Uterus (tissue), 2 donors: Measurements from ENCODE around the gene RGS9.

Experiments
- POLR2A ChIP-seq, 2 donors: fragments of 450-650 bp; IDR thresholded peaks; one replicate each; pipeline ENCODE4 v1.6.1; 2016; ENCODE audit warnings: antibody characterized with exemption in 2 of 2, mild to moderate bottlenecking in 1 of 2, moderate library complexity in 1 of 2
- TF ChIP-seq, protein P1 (sequence below), 4 experiments: fragments of 200-600 bp in 2 of 4; fragments of 450-650 bp in 2 of 4; sonication (generic) in 2 of 4; IDR thresholded peaks; one replicate each; pipeline ENCODE4 v1.5.1; 2016 to 2019; ENCODE audit warnings: antibody characterized with exemption in 4 of 4, mild to moderate bottlenecking in 2 of 4, moderate library complexity in 1 of 4

DNA sequence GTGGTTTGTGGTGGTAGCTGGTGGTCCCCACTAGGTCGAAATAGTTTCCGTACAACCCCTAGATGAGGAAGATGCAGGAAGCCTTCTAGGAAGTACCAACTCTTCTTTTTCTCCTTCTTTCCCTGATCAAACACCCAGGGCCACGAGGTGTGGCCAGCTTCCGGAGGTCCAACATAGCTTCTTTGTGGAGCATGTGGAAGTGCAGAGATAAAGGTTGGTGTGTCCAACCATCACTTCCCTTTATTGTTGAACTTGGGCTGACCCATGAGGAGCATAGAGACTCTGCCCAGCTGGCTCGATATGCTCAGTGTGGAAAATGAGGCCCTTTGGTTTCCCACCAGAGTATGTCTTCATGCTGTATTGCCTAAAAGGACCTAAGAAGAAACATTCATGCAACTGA, 6.3 kb upstream of the RGS9 start:
- TF ChIP-seq, protein P1, sequence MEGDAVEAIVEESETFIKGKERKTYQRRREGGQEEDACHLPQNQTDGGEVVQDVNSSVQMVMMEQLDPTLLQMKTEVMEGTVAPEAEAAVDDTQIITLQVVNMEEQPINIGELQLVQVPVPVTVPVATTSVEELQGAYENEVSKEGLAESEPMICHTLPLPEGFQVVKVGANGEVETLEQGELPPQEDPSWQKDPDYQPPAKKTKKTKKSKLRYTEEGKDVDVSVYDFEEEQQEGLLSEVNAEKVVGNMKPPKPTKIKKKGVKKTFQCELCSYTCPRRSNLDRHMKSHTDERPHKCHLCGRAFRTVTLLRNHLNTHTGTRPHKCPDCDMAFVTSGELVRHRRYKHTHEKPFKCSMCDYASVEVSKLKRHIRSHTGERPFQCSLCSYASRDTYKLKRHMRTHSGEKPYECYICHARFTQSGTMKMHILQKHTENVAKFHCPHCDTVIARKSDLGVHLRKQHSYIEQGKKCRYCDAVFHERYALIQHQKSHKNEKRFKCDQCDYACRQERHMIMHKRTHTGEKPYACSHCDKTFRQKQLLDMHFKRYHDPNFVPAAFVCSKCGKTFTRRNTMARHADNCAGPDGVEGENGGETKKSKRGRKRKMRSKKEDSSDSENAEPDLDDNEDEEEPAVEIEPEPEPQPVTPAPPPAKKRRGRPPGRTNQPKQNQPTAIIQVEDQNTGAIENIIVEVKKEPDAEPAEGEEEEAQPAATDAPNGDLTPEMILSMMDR (IDR thresholded peaks at IDR 0.05) = no peak
- TF ChIP-seq POLR2A (IDR thresholded peaks at IDR 0.05) = no peak
